LoVo (cell line): ENCODE results near the gene HMX3.
"Not testable (repeated sequence)": the region's sequence is repeated elsewhere in the genome, so short reads cannot be mapped to it uniquely, and the experiment has no call there.

Source experiments
- DNase-seq: peaks from one replicate; pipeline ENCODE4 v3.0.0-alpha.2; 2016; ENCODE audit warnings: low spot score

The HMX3 gene

DNA sequence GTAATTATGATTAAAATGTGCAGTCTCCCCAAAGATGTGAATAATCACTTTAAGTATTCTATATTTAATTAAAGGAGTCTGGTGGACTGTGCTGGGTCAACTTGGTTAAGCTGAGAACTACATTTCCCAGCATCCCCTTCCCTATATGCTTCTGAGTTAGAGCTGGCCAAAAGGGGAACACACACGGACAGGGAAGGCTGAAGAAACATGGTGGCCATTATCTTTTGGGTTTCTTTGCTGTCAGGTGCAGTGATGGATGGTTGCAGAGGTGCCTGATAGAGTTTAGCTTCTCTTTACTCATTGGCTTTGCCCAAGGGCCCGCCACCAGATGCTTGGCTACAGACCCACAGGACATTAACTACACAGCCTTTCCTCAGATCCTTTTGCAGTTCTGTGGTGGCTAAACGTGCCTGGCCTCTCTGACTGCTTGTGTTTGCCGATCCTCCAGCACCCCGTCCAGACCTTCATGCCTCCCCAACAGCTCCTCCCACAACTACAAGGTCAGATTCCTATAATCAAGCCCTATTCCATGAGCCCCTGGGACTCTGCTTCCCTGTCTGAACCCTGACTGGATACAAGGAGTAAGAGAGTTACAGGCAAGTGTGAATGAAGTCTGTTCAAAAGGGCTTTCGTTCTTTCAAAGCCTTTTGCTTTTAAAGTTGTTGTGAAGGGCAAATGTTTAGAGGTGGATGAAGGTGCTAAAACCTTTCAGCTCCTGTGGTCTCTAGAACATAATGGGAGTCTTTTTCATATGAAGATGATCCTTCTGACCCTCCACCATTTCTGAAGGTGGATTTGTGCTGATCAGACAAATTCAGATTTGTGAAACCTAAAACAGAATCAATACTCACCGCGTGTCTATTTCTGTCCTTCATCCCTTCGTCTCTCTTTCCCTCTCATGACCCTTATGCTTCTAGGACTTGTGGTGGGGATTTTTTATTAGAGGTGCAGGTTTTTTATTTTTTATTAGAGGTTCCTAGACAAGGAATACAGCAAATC, 39.9 kb downstream of the HMX3 start:
- no peak for DNase-seq

DNA sequence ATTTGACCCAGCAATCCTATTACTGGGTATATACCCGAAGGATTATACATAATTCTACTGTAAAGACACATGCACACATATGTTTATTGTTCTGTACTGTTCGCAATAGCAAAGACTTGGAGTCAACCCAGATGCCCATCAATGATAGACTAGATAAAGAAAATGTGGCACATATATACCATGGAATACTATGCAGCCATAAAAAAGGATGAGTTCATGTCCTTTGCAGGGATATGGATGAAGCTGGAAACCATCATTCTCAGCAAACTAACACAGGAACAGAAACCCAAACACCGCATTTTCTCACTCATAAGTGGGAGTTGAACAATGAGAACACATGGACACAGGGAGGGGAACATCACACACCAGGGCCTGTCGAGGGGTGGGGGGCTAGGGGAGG, 42.6 kb downstream of the HMX3 start:
- DNase-seq, result not testable (repeated sequence)

DNA sequence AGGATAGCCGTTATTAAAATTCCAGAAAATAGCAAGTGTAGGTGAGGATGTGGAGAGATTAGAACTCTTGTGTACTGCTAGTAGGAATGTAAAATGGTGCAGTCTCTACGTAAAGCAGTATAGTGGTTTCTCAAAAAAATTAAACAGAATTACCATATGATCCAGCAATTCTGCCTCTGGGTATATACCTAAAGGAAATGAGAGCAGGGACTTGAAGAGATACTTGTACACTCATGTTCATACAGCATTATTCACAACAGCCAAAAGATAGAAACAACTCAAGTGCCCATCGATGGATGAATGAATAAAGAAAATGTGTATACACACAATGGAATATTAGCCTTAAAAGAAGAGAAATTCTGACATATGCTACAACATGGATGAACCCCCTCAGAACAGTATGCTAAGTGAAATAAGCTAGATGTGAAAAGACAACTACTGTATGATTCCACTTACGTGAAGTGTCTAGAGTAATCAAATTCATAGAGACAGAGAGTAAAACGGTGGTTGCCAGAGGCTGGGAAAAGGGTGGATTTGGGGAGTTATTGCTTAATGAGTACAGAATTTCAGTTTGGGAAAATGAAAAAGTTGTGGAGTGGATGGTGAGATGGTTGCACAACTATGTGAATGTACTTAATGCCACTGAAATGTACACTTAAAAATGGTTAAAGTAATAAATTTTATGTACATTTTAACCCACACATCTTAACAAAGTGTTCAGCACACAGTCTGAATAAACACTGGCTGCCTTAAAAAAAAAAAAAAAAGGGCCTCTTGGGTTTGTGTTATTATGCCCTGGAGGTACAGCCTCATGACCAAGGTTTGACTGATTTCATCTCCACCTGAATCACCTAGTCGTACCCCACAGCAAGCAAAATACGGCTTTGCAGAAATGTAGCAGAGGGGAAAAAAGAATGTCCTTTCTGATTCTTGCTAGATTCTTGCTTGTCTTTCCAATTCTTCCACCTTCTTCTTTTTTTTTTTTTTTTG, 44.6 kb downstream of the HMX3 start:
- no peak for DNase-seq

DNA sequence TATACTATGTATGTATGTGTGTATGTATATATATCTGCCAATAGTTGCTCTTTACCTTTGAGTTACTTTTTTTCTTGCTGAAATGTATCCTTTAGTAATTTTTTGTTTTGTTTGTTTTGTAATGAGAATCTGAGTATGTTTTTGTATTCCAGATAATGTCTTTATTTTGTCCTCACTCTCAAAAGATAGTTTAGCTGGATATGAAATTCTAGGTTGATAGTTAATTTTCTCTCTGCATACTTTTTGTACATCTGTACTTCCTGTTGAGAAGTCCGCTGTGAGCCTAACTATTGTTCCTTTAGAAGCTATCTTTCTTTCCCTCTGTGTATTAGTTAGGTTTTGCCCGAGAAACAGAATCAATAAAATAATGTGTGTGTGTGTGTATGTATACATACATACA, 48.0 kb downstream of the HMX3 start:
- DNase-seq, result no peak

DNA sequence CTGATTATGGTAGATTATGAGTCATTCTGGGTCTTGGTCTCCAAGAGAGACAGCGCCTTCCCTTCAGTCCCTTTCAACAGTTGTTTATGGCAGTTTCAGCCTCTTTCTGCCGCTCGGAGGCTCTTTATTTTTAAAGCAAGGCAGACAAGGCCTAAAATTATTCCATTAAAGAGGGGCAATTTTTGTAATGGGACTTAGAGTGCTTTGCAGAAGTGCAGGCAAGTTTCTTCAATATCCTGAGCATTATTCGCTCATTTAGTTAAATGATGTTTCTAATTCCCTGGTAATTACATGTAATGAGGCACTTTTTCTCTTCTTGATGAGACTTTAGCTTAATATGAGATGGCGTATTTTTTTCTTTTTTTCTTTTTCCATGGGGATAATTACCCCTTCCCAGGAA, 52.0 kb downstream of the HMX3 start:
- DNase-seq, result no peak
